ENCODE results near the gene RBMS3.

RBMS3 gene

GRCh38 chr3:29720665-29721064 is 439.8 kb downstream of the RBMS3 start:
- Histone ChIP-seq H3K27ac (no peak overlapping the region), H3K4me3 (no peak overlapping the region)

- Histone ChIP-seq H3K4me3 (no peak overlapping the region), H3K27ac (no peak overlapping the region)
Measured at GRCh38 chr3:29721789-29722188, 440.9 kb downstream of the RBMS3 start.

GRCh38 chr3:29731050-29731449 is 450.2 kb downstream of the RBMS3 start:
- H3K27ac ChIP-seq: no peak overlapping the region
- H3K4me3 ChIP-seq: no peak overlapping the region

GRCh38 chr3:29741231-29741630 is 460.4 kb downstream of the RBMS3 start:
- Histone ChIP-seq H3K4me3 (no peak overlapping the region), H3K27ac (no peak overlapping the region)

- Histone ChIP-seq H3K27ac (no peak overlapping the region), H3K4me3 (no peak overlapping the region)
Measured at GRCh38 chr3:29745232-29745870, 464.5 kb downstream of the RBMS3 start.

- no peak overlapping the region for H3K4me3 ChIP-seq
- H3K27ac ChIP-seq: peak overlapping the region in 1 of 21 experiments; percentile 5
Measured at GRCh38 chr3:29746163-29746760, 465.4 kb downstream of the RBMS3 start.

- H3K27ac ChIP-seq: peak overlapping the region in 1 of 21 experiments; percentile 11
- H3K4me3 ChIP-seq: no peak overlapping the region
Measured at GRCh38 chr3:29747991-29748390, 467.1 kb downstream of the RBMS3 start.

GRCh38 chr3:29751647-29752314 is 470.9 kb downstream of the RBMS3 start:
- Histone ChIP-seq H3K4me3 (no peak overlapping the region), H3K27ac (no peak overlapping the region)

GRCh38 chr3:29754346-29754745 is 473.5 kb downstream of the RBMS3 start:
- Histone ChIP-seq H3K27ac (no peak overlapping the region), H3K4me3 (no peak overlapping the region)

GRCh38 chr3:29755416-29755815 is 474.5 kb downstream of the RBMS3 start:
- peak overlapping the region in 1 of 21 experiments; percentile 33 for H3K27ac ChIP-seq

GRCh38 chr3:29757054-29757777 is 476.3 kb downstream of the RBMS3 start:
- no peak overlapping the region for H3K4me3 ChIP-seq
- peak overlapping the region in 4 of 21 experiments; percentile 20 to 59 (median 41) for H3K27ac ChIP-seq

More at GRCh38 chr3:29755416-29755815, 474.5 kb downstream of the RBMS3 start:
- H3K4me3 ChIP-seq: no peak overlapping the region

- H3K27ac ChIP-seq: peak overlapping the region in 10 of 21 experiments; percentile 13 to 59 (median 29)
- no peak overlapping the region for H3K4me3 ChIP-seq
Measured at GRCh38 chr3:29758108-29758433, 477.2 kb downstream of the RBMS3 start.

- peak overlapping the region in 12 of 21 experiments; percentile 17 to 80 (median 40) for H3K27ac ChIP-seq
- H3K4me3 ChIP-seq: no peak overlapping the region
Measured at GRCh38 chr3:29758434-29759322, 477.8 kb downstream of the RBMS3 start.

GRCh38 chr3:29759411-29760225 is 478.7 kb downstream of the RBMS3 start:
- Histone ChIP-seq H3K4me3 (no peak overlapping the region), H3K27ac (peak overlapping the region in 9 of 21 experiments; percentile 6 to 80 (median 40))

GRCh38 chr3:29760226-29760685 is 479.4 kb downstream of the RBMS3 start:
- Histone ChIP-seq H3K4me3 (no peak overlapping the region), H3K27ac (peak overlapping the region in 2 of 21 experiments; percentile 8 to 11)

GRCh38 chr3:29761517-29761916 is 480.6 kb downstream of the RBMS3 start:
- no peak overlapping the region for H3K27ac ChIP-seq
- H3K4me3 ChIP-seq: no peak overlapping the region

- H3K4me3 ChIP-seq: no peak overlapping the region
Measured at GRCh38 chr3:29763115-29763514, 482.2 kb downstream of the RBMS3 start.

GRCh38 chr3:29764041-29764440 is 483.2 kb downstream of the RBMS3 start:
- no peak overlapping the region for H3K4me3 ChIP-seq
- no peak overlapping the region for H3K27ac ChIP-seq

More at GRCh38 chr3:29763115-29763514, 482.2 kb downstream of the RBMS3 start:
- peak overlapping the region in 2 of 21 experiments; percentile 8 to 19 for H3K27ac ChIP-seq

Data from skin epidermis (tissue), 12 donors.